SK-N-SH (cell line): Measurements from ENCODE around the gene INPP5A. TPM values are rescaled to one million over a fixed set of nuclear protein-coding genes. Genes with fewer than 3 reads are reported as not detected.
A peak's percentile ranks its signal among the peaks of the same experiment; 100 is the strongest.

Source experiments
- CTCF ChIA-PET: fragments of 300-600, 350-600 bp; formaldehyde crosslinking; extraction: SDS; loops from one replicate; lab custom pipeline; 2021; lab: Yijun Ruan, JAX
- POLR2A ChIA-PET: fragments of 350-600 bp; sonication (Branson Sonifier 250); formaldehyde crosslinking; extraction: SDS; loops from one replicate; lab custom pipeline; 2020; ENCODE audit warnings: antibody characterized with exemption, inconsistent platforms; lab: Yijun Ruan, JAX
- DNase-seq: peaks from one replicate; pipeline ENCODE4 v3.0.0; 2012
- H2AFZ ChIP-seq: fragments of 200-600 bp; sonication (generic); 2 replicates; pipeline ENCODE4 v1.8.1; 2016; ENCODE audit warnings: antibody characterized with exemption, mild to moderate bottlenecking, low read depth
- H3F3A ChIP-seq: fragments of 200-600 bp; sonication (generic); replicated peaks from 2 replicates; pipeline ENCODE3; 2016; ENCODE audit warnings: antibody characterized with exemption, mild to moderate bottlenecking; ENCODE audit not compliant: insufficient read depth
- H3K27ac ChIP-seq, 2 experiments: fragments of 200-500 bp in 1 of 2; fragments of 200-600 bp in 1 of 2; sonication (Bioruptor generic) in 1 of 2; sonication (generic), shearing (Covaris generic) in 1 of 2; 2 replicates each; pipeline versions ENCODE4 v1.5.1 to v1.6.1; 2014 to 2016; ENCODE audit warnings: low read depth in 2 of 2, inconsistent platforms in 1 of 2, low read length in 1 of 2, mild to moderate bottlenecking in 1 of 2, mixed read lengths in 1 of 2
- H3K27me3 ChIP-seq: fragments of 200-600 bp; sonication (generic), shearing (Covaris generic); 2 replicates; pipeline ENCODE4 v1.6.1; 2016; ENCODE audit warnings: mixed run types; ENCODE audit not compliant: insufficient read depth
- H3K36me3 ChIP-seq, 2 experiments: fragments of 200-500 bp in 1 of 2; fragments of 200-600 bp in 1 of 2; sonication (Bioruptor generic) in 1 of 2; sonication (generic) in 1 of 2; replicated peaks in 1 of 2; 2 replicates each; pipeline versions ENCODE3 to v1.5.1; 2014 to 2016; ENCODE audit warnings: low read length in 1 of 2, mild to moderate bottlenecking in 1 of 2; ENCODE audit not compliant: insufficient read depth in 2 of 2, control insufficient read depth in 1 of 2
- H3K4me1 ChIP-seq, 2 experiments: fragments of 200-500 bp in 1 of 2; fragments of 200-600 bp in 1 of 2; sonication (Bioruptor generic) in 1 of 2; sonication (generic), shearing (Covaris generic) in 1 of 2; 2 replicates each; pipeline versions ENCODE4 v1.5.1 to v1.6.1; 2014 to 2016; ENCODE audit warnings: low read depth in 1 of 2, low read length in 1 of 2, mixed run types in 1 of 2; ENCODE audit not compliant: insufficient read depth in 2 of 2, control insufficient read depth in 1 of 2
- H3K4me2 ChIP-seq: fragments of 200-600 bp; sonication (generic), shearing (Covaris generic); 2 replicates; pipeline ENCODE4 v1.6.1; 2017; ENCODE audit warnings: mixed run types
- H3K4me3 ChIP-seq, 2 experiments: fragments of 200-500 bp in 1 of 2; fragments of 200-600 bp in 1 of 2; sonication (Bioruptor generic) in 1 of 2; sonication (generic), shearing (Covaris generic) in 1 of 2; 2 replicates each; pipeline versions ENCODE4 v1.5.1 to v1.8.1; 2014 to 2016; ENCODE audit warnings: low read depth in 2 of 2, inconsistent platforms in 1 of 2, low read length in 1 of 2, mild to moderate bottlenecking in 1 of 2, mixed read lengths in 1 of 2, moderate library complexity in 1 of 2
- H3K79me2 ChIP-seq: fragments of 200-600 bp; sonication (generic); 2 replicates; pipeline ENCODE4 v1.8.1; 2017; ENCODE audit warnings: mild to moderate bottlenecking; ENCODE audit not compliant: insufficient read depth
- H3K9ac ChIP-seq: fragments of 200-600 bp; sonication (generic); 2 replicates; pipeline ENCODE4 v1.6.1; 2017; ENCODE audit warnings: mixed run types
- H3K9me2 ChIP-seq: fragments of 200-600 bp; sonication (generic); 2 replicates; pipeline ENCODE4 v1.6.1; 2017; ENCODE audit warnings: mixed run types
- H3K9me3 ChIP-seq: fragments of 200-600 bp; sonication (generic); 2 replicates; pipeline ENCODE4 v1.6.1; 2017; ENCODE audit warnings: mixed run types, mild to moderate bottlenecking, moderate library complexity
- H4K20me1 ChIP-seq: fragments of 200-600 bp; sonication (generic); 2 replicates; pipeline ENCODE4 v1.6.1; 2017; ENCODE audit warnings: mild to moderate bottlenecking, mixed run types; ENCODE audit not compliant: insufficient read depth
- CHD2 ChIP-seq: fragments of 150-350 bp; IDR thresholded peaks from 2 replicates; pipeline ENCODE4 v1.6.1; 2018; ENCODE audit warnings: low read length; ENCODE audit not compliant: partially characterized antibody
- FOSL2 ChIP-seq: IDR thresholded peaks from 2 replicates; pipeline ENCODE4 v1.4.0; 2012; ENCODE audit warnings: low read depth, mild to moderate bottlenecking, moderate library complexity, borderline replicate concordance
- FOXJ3 ChIP-seq: sonication (generic); formaldehyde crosslinking; IDR thresholded peaks from 2 replicates; pipeline ENCODE4 v1.5.1; 2020; ENCODE audit warnings: mild to moderate bottlenecking, missing genetic modification reagents
- FOXM1 ChIP-seq: IDR thresholded peaks from 2 replicates; pipeline ENCODE4 v1.4.0; 2012; ENCODE audit warnings: low read depth, mild to moderate bottlenecking
- GABPA ChIP-seq: IDR thresholded peaks from 2 replicates; pipeline ENCODE4 v1.4.0; 2012; ENCODE audit warnings: low read depth, mild to moderate bottlenecking
- JUND ChIP-seq: IDR thresholded peaks from 2 replicates; pipeline ENCODE4 v1.4.0; 2012
- MXI1 ChIP-seq: IDR thresholded peaks from 2 replicates; pipeline ENCODE4 v1.6.1; 2012; ENCODE audit warnings: mild to moderate bottlenecking, low read depth, low read length, improper control_type of control experiment
- NFIC ChIP-seq: IDR thresholded peaks from 2 replicates; pipeline ENCODE4 v1.4.0; 2012; ENCODE audit warnings: borderline replicate concordance
- SIN3A ChIP-seq: IDR thresholded peaks from 2 replicates; pipeline ENCODE4 v1.6.1; 2012; ENCODE audit warnings: low read depth, mild to moderate bottlenecking, low read length, moderate library complexity, borderline replicate concordance
- TEAD4 ChIP-seq: IDR thresholded peaks from 2 replicates; pipeline ENCODE4 v1.4.0; 2012; ENCODE audit warnings: mild to moderate bottlenecking, borderline replicate concordance; ENCODE audit not compliant: insufficient read depth
- WGBS: methylation state at CpG from one replicate; pipeline ENCODE4 v1.1.6; 2017; ENCODE audit warnings: low lambda C conversion rate; 5-methylcytosine and 5-hydroxymethylcytosine counted together
- polyA plus RNA-seq, 3 experiments: library from polyadenylated mRNA; depleted of rRNA; stranded (reverse); fragments of >200 nt; gene quantifications; 2 replicates each; pipeline ENCODE4 v1.2.3, GENCODE V29; 2012
- TF ChIP-seq, protein P1 (sequence below): IDR thresholded peaks from 2 replicates; pipeline ENCODE4 v1.4.0; 2012; ENCODE audit warnings: low read depth, borderline replicate concordance
- TF ChIP-seq, protein P2 (sequence below): fragments of 200-600 bp; sonication (generic); IDR thresholded peaks from 2 replicates; pipeline ENCODE4 v1.6.1; 2017; ENCODE audit warnings: antibody characterized with exemption, mild to moderate bottlenecking, moderate library complexity
- TF ChIP-seq, protein P3 (sequence below): IDR thresholded peaks from 2 replicates; pipeline ENCODE4 v1.6.1; 2012; ENCODE audit warnings: mild to moderate bottlenecking, low read depth, low read length, moderate library complexity
- TF ChIP-seq, protein P4 (sequence below): IDR thresholded peaks from 2 replicates; pipeline ENCODE4 v1.4.0; 2012; ENCODE audit warnings: low read depth

Gene INPP5A
- polyA plus RNA-seq, 1 of the 3 experiments (the other 2 are of a cell fraction), result 12.0 TPM

DNA sequence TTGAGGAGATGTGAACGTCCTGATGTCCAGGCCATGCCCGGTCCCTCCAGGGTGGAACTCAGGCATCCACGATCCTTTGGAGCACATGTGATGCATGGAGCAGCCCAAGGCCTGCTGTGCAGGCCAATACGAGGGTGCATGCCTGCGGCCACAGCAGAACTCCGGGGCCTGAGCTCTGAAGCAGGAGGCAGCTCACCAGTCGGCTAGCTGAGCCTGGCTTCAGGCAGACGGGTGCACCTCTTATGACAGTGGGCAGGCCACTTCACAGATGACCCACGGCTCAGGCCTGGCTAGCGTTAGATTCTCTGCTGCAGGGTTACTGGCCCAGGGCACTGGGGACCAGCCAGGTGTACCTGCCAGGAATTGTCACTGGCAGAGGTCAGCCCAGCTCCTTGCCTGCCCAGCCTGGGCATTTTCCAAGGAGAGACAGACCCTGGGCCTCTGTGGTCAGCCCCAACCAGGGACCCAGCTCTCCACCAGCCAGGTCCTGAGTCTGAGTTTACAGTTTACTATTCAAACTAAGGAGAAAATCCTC lies 29.6 kb upstream of the INPP5A start:
- WGBS, result 60% methylated on average over 1 of the region's 10 CpGs
- no peaks in the 10 kb centered on the region for H3K36me3 ChIP-seq
- TF ChIP-seq JUND (no peak), FOSL2 (no peak), SIN3A (no peak), FOXJ3 (CRISPR knock-in tag) (no peak), MXI1 (no peak), GABPA (no peak), CHD2 (no peak), FOXM1 (no peak)
- TF ChIP-seq, protein P1, sequence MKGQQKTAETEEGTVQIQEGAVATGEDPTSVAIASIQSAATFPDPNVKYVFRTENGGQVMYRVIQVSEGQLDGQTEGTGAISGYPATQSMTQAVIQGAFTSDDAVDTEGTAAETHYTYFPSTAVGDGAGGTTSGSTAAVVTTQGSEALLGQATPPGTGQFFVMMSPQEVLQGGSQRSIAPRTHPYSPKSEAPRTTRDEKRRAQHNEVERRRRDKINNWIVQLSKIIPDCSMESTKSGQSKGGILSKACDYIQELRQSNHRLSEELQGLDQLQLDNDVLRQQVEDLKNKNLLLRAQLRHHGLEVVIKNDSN, result no peak
- TF ChIP-seq, all 33 proteins: peak for 0
- ChIA-PET POLR2A (no interaction called here), CTCF (interaction anchor here (1.2 kb wide), 1 partner anchor 13 kb away, joined by 4 read pairs; no protein-coding TSS in a partner anchor)
- Histone ChIP-seq H3F3A (no peaks in the 10 kb centered on the region), H4K20me1 (no peaks in the 10 kb centered on the region), H3K9ac (no peak overlapping the region), H2AFZ (no peak overlapping the region), H3K9me3 (no peaks in the 10 kb centered on the region), H3K4me1 (peaks cover 0 to 6% of the 10 kb centered on the region in 2 experiments; a peak in 1 of 4 replicates), H3K4me3 (no peak overlapping the region), H3K9me2 (no peaks in the 10 kb centered on the region), H3K27me3 (no peaks in the 10 kb centered on the region), H3K27ac (no peak overlapping the region), H3K4me2 (no peak overlapping the region), H3K79me2 (no peaks in the 10 kb centered on the region)
- peak; percentile 7 for DNase-seq

DNA sequence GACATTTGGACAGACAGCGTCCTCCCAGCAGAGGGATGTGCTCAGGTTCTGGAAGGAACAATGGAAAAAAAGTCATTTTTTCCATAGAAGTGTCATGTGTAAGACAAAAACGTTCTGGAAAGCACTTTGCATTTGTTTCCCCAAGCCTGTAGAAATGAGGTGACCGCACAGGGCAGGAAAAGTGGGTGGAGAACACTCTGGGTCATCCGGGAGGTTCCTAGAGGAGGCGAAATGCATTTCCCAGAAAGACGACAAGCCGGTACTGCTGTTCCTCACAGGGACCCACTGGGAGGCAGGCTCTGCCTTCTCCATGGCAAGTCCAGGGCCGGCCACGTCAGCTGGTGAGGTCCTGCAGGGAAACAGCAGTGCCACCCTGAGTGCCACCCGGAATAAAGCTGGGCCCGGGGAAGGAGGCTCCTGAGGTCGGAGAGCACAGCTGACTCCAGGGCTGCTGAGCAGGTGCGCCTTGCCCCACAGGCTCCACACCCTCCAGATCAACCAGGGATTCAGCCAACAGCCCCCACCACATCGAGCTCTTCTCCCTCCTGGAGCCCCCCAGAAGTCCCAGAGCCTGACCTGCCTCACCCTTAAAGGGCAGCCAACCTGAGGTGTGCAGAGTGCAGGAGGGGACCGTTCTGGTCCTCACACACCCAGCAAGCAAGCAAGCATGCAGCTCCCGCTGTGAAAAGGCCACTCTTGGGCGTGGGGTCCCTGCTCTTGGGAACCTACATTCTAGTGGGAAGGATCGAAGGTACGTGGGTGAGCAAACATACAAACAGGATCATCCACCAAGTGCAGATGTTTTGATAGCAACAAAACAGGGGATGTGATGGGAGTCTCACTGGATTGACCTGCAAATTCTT lies 28.8 kb upstream of the INPP5A start:
- 0 out of 2 replicates have a peak, but pooled peaks cover 4% of the 10 kb centered on the region for H3K9me3 ChIP-seq
- CTCF ChIA-PET, result interaction anchor here (1.2 kb wide), 1 partner anchor 12 kb away, joined by 4 read pairs; no protein-coding TSS in a partner anchor
- POLR2A ChIA-PET, result no interaction called here
- DNase-seq, result peak; percentile 12
- H4K20me1 ChIP-seq, result no peaks in the 10 kb centered on the region
- H3K4me1 ChIP-seq, result peaks cover 0 to 6% of the 10 kb centered on the region in 2 experiments; a peak in 1 of 4 replicates
- no peaks in the 10 kb centered on the region for H3F3A ChIP-seq
- no peak overlapping the region for H3K27ac ChIP-seq
- no peaks in the 10 kb centered on the region for H3K79me2 ChIP-seq
- H3K27me3 ChIP-seq, result no peaks in the 10 kb centered on the region
- no peak overlapping the region for H2AFZ ChIP-seq
- H3K9me2 ChIP-seq, result no peaks in the 10 kb centered on the region
- TF ChIP-seq, protein P2, sequence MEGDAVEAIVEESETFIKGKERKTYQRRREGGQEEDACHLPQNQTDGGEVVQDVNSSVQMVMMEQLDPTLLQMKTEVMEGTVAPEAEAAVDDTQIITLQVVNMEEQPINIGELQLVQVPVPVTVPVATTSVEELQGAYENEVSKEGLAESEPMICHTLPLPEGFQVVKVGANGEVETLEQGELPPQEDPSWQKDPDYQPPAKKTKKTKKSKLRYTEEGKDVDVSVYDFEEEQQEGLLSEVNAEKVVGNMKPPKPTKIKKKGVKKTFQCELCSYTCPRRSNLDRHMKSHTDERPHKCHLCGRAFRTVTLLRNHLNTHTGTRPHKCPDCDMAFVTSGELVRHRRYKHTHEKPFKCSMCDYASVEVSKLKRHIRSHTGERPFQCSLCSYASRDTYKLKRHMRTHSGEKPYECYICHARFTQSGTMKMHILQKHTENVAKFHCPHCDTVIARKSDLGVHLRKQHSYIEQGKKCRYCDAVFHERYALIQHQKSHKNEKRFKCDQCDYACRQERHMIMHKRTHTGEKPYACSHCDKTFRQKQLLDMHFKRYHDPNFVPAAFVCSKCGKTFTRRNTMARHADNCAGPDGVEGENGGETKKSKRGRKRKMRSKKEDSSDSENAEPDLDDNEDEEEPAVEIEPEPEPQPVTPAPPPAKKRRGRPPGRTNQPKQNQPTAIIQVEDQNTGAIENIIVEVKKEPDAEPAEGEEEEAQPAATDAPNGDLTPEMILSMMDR, result no peak
- TF ChIP-seq, protein P3, sequence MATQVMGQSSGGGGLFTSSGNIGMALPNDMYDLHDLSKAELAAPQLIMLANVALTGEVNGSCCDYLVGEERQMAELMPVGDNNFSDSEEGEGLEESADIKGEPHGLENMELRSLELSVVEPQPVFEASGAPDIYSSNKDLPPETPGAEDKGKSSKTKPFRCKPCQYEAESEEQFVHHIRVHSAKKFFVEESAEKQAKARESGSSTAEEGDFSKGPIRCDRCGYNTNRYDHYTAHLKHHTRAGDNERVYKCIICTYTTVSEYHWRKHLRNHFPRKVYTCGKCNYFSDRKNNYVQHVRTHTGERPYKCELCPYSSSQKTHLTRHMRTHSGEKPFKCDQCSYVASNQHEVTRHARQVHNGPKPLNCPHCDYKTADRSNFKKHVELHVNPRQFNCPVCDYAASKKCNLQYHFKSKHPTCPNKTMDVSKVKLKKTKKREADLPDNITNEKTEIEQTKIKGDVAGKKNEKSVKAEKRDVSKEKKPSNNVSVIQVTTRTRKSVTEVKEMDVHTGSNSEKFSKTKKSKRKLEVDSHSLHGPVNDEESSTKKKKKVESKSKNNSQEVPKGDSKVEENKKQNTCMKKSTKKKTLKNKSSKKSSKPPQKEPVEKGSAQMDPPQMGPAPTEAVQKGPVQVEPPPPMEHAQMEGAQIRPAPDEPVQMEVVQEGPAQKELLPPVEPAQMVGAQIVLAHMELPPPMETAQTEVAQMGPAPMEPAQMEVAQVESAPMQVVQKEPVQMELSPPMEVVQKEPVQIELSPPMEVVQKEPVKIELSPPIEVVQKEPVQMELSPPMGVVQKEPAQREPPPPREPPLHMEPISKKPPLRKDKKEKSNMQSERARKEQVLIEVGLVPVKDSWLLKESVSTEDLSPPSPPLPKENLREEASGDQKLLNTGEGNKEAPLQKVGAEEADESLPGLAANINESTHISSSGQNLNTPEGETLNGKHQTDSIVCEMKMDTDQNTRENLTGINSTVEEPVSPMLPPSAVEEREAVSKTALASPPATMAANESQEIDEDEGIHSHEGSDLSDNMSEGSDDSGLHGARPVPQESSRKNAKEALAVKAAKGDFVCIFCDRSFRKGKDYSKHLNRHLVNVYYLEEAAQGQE, result no peak
- no peak for TF ChIP-seq NFIC
- TF ChIP-seq TEAD4, result no peak
- TF ChIP-seq, protein P4, sequence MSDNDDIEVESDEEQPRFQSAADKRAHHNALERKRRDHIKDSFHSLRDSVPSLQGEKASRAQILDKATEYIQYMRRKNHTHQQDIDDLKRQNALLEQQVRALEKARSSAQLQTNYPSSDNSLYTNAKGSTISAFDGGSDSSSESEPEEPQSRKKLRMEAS, result no peak
- 78% methylated on average over 16 of the region's 19 CpGs for WGBS
- no peak overlapping the region for H3K9ac ChIP-seq
- H3K36me3 ChIP-seq, result no peaks in the 10 kb centered on the region
- H3K4me3 ChIP-seq, result no peak overlapping the region
- H3K4me2 ChIP-seq, result no peak overlapping the region
